NCI-H2171 (cell line): ENCODE results near the gene MMS19.

ENCODE experiments used
- DNase-seq: peaks from one replicate; lab custom pipeline; 2025; lab: John Stamatoyannopoulos, UW

The MMS19 gene

DNA sequence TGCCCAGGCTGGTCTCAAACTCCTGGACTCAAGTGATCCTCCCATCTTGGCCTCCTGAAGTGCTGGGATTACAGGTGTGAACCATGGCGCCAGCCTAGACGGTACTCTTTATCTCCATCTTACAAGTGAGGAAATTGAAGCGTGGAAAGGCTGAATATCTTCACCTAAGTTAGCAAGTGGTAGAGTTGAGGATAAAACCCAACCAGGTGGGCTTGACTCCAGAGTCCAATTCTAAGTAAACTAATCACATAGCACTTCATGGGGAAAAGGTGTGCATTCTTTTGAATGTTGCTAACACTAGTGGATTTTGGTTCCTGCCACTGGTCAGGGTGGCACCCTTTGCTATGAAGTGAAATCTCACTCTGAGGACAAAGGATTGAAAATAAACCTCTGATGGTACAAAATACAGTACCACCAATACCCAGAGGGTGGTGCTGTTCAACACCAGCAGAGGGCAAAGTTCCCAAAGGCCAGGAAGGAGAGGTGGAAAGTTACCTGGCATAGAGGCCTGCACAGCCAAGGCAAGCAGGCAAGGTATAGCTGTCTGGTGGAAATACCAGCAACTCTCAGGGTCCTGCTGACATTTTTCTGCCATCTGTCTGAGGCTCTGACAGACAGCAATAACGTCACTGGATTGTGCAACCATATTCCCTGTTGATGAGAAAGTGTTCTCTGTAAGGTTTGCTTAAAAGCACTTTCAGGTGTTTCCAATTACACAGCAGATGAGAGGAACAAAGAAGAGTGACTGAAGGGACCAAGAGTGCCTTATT is 34.7 kb downstream of the MMS19 start:
- DNase-seq: peak; percentile 37

DNA sequence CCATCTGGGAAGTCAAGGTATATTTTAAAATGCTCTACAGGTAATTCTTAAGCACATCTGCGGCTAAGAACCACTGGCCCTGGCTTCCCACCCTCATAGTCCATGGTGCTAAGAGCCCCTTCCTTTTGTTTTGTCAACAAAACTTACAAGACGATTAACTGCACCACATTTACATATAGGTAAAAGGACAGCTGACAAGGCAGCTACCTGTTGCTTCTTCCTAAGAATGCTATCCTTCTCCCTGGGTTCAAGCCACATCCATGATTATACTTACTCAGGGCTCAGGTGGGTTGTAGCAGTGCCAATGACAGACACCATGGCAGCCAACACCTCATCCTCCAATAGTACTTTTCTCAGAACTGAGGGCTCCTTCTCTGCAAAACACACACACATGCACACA is 35.9 kb downstream of the MMS19 start:
- DNase-seq: no peak

DNA sequence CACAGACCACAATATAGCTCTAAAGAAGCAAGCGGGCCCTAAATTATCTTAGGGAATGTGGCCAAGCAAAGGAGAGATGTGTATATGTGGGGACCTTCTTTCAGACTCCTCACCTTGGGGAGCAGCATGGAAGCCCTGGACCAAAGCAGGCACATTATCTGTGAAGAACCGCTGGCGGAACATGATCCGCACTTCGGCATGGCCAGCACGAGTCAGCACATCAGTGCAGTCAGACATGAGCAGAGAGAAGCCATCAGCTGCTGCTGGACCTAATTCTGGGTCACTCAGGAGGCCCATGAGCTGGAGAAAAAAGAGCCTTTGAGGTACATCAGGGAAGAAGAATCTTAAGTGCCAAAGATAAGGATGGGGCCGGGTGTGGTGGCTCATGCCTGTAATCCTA is 38.3 kb downstream of the MMS19 start:
- no peak for DNase-seq

DNA sequence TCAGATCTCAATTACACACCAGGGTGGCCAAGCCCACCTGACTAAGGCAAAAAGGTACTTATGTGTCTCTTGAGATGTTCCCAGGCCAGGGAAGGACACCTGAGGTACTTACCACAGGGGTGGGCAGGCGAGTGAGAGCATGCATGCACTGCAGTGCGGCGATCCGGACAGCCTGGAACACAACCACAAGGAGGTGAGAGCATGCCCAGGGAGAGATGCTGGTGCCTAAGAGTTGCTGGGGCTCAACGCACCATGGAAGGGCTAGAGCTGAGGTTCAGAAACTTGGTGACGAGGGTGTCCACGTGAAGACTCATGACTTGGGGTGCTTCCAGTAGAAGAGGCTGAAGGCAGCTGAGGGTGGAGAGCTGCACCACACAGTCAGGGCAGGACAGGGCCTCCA is 39.1 kb downstream of the MMS19 start:
- no peak for DNase-seq

DNA sequence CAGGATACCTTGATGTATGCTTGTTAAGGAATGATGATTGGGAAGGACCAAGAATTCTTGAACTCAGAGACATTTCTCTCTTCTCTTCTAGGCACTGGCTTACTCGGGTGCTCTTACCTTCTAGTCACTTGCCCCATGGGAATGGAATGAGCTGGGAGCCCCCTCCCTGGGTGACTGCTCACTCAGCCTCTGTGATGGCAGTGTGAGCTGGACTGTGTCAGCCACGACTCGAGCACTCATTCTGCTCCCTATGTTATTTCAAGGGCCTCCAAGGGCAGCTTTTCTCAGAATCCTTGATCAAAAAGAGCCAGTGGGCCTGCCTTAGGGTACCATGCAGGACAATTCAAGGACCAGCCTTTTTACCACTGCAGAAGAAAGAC is 41.5 kb downstream of the MMS19 start:
- DNase-seq: no peak

DNA sequence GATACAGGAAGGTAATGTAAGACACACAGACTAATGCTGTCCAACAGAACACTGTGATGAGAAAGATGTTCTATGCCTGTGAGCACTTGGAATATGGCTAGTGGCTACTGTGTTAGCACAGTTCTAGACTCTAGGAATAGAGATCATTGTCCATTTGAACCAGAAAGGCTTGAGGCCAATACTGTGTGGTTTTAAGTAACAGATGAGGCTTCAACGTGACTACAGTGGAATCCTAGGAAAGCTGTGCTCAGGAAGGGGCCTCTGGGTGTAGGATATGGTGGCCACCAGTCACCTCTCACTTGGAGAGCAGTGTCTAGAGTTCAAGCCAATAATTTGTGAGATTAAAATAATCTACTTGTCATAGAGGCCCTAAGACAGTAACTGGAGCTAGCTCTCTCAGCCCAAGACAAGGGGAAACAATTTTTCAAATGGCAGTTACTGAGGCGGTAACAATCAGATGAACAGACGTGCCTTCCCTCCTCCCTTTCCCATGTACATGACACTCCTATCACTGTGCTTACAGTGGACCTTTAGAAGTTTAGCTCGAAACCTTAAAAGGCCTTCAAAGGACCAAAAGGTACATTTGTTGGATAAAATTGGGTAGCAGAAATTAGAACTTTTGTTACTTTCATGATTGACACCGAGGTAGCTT is 42.1 kb downstream of the MMS19 start:
- no peak for DNase-seq

DNA sequence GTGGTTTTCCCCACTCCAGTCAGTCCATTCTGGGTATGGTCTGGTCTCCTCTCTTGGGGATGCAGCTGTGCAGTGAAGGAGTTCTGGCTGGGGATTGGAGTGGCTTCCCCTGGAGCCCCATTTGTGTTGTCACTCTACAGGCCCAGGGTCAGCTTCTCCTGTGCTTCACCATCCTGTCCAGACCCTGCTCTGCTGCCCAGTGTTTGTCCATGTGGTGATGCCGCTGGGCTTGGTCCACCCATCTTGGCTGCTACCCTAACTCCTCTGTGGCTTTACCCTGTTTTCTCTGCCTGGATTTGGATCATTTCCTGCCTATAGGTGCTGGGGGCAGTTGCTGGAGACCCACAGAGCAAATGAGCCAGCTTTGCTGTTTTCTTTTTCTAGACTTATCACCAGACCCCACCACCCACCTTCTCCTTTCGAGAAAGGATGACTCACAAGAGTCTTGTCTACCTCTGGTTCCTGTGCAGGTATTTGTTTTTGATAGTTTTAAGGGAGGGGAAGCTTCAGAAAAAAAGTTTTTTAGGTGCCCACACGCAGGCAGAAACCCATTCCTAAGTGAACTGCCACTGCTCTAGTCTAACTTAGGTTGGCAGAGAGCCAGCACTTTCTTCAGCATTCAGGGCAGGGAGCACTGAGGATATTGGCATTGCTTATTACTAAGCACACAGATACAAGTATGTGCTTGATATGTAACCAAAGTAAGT is 43.7 kb downstream of the MMS19 start:
- no peak for DNase-seq

DNA sequence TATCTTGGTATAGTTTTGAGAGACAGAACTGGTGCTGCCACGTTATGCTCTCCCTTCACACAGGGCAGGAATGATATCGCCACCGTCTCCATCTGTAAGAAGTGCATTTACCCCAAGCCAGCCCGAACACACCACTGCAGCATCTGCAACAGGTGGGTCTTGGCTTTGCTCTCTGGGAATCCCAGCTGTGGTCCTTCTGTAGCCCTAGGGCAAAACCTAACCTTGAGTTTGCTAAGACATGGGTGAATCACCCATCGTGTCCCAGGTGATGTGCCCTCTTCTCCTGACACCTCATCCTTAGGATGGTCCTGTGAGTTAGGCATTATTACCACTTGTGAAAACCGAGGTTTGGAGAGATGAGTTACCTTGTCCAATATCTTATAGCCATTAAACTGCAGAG is 45.9 kb downstream of the MMS19 start:
- no peak for DNase-seq

DNA sequence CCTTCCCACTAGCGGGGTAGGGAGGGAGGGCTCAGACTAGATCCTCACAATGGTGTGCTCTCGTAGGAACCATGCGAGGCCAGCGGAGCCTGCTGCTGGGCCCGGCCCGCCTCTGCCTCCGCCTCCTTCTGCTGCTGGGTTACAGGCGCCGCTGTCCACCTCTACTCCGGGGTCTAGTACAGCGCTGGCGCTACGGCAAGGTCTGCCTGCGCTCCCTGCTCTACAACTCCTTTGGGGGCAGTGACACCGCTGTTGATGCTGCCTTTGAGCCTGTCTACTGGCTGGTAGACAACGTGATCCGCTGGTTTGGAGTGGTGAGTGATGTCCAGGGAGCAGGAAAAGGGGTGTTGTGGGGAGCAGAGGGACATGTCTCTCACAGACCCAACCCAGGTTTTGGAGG is 46.6 kb downstream of the MMS19 start:
- no peak for DNase-seq

DNA sequence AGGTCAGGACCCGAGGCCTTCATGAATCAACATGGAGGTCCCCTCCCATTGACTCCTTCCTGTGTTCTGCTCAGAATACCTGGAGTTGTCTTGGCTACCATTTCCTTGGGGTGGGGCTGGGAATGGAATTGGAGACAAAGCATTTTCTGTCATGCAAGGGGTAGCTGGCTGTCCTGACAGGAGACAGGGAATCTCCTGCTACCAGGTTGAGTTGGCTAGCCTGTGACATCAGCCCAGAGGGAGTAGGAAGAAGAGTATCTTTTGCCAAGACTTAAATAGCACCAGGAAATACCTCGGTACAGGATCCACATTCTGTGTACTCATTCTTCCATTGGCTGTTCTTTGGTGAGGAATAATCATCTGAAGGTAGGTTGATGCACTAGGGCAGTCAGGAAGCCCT is 47.4 kb downstream of the MMS19 start:
- no peak for DNase-seq

DNA sequence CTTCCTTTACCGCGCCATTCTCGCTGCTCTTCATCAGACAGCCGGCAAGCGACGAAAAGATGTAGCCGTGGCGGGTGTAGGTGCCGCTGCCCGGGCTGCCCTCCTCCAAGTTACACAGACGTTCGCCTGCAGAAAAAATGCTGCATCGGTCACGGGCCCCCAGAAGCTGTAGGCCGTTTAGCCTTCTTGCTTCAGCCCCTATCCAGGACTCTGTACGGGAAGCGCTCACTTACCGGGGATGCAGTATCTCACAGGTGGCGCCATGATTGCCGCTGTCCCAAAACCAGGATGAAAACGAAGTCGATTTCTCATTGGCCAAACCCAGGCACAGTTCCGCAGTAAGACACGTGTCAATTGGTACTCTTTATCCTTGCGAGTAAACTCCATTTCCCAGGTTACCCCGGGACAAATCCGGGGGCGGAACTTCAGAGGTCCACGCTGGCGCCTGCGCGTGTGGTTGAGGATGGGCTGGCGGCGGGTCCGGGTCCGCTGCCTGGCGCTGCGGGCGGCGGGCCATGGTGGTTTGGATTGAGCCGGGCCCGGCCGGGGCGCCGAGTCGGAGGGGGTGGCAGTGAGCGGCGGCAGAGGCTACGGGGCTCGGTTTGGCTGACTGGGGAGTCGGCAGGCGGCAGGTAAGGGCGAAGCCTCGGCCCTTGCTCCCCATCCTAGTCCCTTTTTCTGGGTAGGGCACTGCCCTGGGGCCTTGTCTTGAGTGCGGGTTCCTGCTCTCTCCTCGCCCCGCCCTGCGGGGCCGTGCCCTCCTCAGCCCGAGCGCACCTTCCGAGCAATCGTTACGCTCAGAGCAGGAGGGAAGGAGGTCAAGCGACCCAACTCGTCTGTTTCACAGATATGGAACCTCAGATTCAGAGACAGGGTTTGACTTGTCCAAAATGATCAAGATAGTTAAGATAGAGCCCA is 52.2 kb downstream of the MMS19 start, which contains the start of the genes EXOSC1 and ZDHHC16:
TSS of gene EXOSC1 (minus strand) at position 285 of the 918 bp plus-strand sequence. CDS start at position 264, 21 bp downstream.
TSS of gene ZDHHC16 (plus strand) at position 454 of the 918 bp plus-strand sequence. CDS start 5,501 bp downstream, outside the sequence.
- DNase-seq: peak; percentile 80

DNA sequence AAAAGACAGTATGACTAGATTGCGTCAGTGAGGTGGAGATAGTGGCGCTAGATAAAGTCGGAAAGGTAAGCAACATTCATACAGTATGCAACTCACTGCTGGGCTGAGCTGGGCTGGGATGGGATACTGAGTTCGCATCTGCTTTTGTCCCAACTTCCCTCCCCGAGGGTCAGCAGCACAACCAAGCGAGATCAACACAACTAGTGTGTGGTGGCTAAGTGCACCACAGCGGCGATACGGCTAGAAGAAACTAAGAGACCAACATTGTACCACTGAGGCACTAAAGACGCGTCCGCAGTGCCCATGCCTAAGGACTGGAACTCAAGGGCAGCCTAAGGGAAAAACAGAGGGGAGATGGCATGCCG is 52.9 kb downstream of the MMS19 start:
- DNase-seq: no peak

DNA sequence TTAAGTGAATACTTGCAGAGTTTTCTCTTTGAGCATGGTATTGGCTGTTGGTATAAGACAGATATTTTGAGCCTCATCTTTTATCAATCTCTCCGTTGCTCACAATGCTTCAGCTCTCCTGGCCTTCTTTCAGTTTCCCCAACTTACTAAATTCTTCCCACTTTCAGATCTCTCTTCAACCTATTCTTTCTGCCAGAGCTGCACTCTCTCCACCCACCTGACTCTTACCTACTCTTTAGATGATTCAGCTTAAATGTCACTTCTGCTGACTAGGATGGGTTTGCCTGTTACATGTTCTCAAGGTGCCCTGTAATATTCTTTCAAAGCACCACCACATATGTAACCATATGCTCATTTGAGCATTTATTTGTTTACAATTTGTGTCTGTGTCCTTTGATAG is 54.0 kb downstream of the MMS19 start:
- no peak for DNase-seq

DNA sequence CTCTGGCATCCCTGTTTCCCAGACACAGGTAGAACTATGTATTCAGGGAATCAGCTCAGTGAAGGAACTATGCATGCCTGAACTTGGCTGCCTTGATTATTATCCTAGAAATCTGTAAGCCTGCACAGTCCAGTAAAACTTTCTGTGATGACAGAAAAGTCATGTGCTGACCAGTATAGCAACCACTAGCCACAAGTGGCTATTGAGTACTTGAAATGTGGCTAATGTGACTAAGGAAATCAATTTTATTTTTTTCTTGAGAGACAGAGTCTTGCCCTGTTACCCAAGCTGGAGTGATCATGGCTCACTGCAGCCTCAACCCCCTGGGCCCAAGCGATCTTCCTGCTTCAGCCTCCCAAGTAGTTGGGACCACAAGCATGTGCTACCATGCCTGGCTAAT is 55.9 kb downstream of the MMS19 start:
- no peak for DNase-seq

DNA sequence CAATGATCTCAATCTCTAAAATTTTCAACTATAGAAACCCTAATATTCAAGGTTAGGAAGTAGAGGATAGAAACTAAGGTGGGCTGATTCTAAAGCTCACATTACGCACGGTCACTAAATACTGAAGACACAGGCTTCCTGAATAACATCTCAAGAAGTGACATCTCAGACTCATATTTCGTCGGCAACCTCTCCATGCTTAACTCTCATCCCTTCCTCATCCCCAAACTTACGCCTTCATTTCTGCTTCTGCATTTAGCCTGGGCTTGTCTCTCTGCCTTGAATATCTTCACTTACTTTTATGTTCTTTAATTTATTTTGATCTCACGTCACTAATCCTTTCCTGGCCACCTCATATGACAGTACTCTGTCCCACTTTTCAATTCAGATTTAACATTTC is 63.0 kb downstream of the MMS19 start:
- DNase-seq: no peak

DNA sequence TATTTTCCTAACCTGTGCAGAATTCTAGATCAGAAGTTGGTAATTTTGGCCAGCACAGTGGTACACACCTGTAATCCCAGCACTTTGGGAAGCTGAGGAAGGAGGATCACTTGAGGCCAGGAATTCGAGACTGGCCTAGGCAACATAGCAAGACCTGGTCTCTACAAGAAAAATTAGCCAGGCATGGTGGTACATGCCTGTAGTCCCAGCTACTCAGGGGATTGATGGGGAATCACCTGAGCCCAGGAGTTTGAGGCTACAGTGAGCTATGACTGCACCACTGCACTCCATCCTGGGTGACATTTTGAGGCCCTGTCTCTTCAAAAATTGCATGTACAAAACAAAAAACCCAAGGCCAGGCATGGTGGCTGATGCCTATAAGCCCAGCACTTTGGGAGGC is 63.7 kb downstream of the MMS19 start:
- DNase-seq: no peak

DNA sequence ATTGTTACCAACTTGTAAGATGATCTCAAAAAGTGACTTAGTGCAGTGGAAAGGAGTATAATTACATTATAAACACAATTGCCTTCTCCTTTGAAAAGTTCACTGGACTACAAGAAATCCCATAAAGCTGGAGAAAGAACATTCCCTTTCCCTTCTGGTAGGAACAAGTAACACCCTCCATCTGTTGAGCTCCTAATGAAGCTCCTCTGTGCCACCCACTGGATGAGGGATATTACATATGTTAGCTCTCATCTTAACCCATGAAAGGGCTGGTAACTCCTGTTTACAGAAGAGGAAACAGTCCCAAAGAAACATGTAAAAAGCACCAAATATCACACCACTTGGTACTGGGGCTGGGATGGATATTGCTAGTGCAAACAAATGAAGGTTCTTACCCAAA is 64.2 kb downstream of the MMS19 start:
- no peak for DNase-seq

DNA sequence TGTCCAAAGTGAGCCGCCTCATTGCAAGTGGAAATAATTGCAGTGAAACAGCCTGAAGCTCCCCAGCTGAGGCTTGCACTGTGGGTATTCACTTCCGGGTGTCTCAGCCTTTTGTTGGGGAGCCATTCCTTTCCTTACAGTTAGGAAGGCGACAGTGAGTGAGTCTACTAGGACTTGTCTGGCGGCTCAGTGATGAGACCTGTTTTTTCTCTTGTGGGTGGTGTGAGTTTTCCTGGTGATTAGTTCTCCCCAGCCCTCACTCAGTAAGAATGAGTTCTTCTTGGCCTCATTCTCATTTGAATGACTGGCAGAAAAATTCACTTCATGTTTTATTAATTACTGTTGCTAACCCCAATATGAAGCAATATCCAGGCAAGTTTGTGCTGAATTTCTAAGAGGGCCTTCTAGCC is 69.6 kb downstream of the MMS19 start:
- no peak for DNase-seq

DNA sequence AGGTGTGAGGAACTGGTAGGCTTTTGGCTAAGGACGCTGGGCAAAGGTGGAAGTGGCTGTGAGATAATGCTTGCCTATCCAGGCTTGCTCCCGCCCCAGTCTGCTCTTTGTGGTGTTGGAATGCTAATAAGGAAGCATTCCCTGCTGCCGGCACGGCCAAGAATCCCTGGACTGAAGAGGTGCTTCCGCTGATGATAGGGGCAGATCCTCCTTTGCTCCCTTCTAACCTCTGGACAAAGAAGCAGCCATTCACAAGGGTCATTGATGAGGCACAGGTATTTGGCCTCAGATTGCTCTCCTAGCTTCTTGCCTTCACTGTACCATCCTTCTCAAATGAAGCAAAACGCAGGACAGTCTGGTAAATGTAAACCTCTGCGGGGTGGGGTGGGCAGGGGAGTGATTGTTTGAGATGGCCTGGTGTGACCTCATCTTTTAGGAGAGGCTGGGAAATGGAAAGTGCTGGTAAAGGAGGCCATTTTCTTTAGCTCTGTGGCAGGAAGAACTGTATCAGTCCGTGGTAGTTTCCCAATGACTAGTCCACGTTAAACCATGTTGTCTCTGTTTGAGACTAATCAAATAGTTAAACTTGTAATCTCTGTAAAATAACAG is 70.5 kb downstream of the MMS19 start:
- no peak for DNase-seq

DNA sequence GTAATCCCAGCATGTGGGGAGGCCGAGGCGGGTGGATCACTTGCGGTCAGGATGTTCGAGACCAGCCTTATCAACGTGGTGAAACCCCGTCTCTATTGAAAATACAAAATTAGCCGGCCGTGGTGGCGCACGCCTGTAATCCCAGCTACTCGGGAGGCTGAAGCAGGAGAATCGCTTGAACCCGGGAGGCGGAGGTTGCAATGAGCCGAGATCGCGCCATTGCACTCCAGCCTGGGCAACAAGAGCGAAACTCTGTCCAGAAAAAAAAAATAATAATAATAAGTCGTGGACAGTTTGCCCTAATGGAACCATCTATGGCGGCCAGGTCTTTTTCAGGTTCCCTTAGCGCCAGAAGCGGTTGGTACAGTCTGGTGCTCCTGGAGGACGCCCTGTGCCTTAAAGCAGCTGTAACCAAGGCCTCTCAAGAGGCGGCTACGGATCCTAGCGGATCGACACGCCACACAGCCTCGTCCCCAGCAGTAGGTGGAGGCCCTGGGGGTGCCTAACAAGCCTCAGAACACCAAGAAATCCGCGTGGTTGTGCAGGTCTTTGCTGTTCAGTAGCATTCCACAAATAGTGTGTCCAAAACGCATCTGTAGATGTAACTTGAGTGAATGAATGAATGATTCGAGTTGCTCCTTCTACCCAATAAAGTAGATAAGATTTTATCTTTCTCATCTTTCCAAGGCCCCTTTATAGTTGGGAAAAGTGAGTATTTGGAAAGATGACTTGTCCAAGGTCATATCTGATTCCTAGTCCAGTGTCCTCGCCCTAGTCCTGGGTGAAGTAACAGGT is 71.2 kb downstream of the MMS19 start:
- DNase-seq: no peak
